HG03558 (cell line): Measurements from ENCODE around the gene SEMA4D.
A peak's percentile ranks its signal among the peaks of the same experiment; 100 is the strongest.

ENCODE experiments used
- ATAC-seq: cut with Tn5 transposase; IDR thresholded peaks from one replicate; pipeline ENCODE4 v1.9.1; 2021; ENCODE audit warnings: moderate number of reproducible peaks; ENCODE audit not compliant: unreplicated experiment; ENCODE audit errors: extremely low read depth

The SEMA4D gene

DNA sequence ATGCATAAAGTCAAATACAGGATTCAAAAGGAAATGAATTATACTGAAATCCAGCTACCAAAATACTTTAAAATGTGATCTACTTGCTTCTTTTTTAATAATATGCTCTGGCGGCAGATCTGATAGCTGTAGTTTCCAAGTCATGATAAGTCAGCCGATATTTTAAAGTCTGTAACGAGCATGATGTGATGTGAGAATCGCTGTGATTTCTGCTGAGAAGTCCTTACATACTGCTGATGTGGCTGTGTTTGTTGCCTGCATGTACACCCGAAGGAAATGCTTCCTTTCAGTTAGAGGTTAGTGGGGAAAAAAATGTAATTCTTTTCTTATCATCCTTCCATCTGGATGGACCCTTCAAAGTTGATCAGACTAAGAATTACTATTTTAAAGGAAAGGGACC, 4.8 kb upstream of the SEMA4D start:
- no peak for ATAC-seq

DNA sequence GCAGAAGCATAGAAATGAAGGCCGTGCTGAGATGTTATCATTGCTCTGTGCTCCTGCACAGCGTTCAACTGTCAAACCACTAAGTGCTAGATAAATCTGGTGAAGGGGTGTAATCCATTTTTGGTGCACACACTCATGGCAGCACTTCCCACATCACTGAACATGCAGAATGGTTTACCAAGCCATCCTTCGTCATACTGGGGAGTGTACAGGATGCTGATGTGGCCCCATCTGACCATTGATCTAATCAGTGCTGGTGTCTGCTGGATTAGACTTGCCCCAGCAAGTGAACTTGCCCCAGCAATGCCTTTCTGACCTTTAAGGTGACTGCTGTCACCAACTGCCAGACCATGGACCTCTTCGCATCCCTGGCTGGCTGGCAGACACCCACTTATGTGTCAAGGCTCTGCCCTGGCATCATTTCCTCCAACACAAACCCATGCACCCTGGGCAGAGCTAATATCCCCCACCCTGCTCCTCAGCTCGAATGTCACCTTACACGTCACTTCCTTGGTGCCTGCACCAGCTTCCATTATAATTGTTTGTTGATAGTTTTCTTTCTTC, 4.2 kb upstream of the SEMA4D start:
- no peak for ATAC-seq

DNA sequence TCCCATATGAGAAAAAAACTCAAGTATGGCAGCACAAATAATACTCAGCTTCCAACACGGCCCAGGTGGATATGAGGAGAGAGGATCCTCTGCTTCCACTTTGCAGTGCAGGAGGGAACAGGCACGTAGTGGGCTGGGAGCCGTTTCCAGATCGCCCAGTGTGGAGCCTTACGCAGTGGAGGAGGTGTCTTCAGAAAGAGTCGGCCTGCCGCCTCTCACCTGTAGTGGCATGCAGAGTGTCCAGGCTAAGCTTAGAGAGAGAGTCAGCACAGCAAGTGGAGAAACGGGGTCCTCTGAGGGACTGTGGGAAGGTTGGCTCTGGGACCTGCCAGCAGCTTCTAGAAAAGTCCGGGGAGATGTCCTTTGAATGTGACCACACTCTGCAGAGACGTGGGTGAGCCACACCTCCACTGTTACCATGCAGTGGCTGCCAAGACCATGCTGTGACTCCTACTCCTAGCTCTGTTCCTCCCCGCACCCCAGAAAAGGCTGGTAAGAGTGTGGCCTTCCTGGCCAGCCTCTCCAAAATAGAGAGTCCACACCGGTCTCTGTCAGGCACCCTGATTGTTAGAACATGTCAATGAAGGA, 3.5 kb upstream of the SEMA4D start:
- ATAC-seq = no peak

GRCh38 chr9:89500008-89500407, 2.1 kb upstream of the SEMA4D start:
- ATAC-seq = no peak

- ATAC-seq = peak; percentile 49
Observed at GRCh38 chr9:89498852-89499480, 1.1 kb upstream of the SEMA4D start.

- ATAC-seq = no peak
Observed at GRCh38 chr9:89497257-89497963, 503 bp downstream of the SEMA4D start.

DNA sequence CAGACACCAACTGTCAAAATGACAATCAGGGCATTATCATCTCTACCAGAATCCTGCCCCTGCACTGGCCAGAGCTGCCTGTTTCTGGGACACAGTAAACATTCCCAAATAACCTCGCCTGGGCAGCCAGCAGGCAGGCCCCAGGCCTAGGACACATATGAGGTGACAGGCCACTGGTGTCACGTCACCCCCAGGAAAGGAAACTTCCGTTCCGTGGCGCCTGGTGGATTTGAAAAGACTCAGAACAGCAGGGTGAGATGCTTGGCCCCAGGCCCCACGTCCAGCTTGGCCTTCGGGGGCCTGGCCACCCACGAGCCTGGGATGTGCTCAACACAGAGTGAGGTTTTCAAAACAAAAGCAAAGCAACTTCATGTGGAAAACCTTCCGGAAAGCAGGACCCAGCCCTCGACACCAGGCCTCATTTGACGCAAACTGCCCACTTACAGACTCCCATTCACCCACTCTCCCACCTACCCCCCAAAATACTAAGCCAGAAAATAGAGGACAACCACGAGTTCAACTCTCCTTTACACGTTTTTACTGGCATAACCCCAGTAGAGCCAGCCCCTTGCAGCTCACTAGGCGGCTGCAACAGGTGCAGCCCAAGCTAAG, 1.2 kb downstream of the SEMA4D start:
- no peak for ATAC-seq

DNA sequence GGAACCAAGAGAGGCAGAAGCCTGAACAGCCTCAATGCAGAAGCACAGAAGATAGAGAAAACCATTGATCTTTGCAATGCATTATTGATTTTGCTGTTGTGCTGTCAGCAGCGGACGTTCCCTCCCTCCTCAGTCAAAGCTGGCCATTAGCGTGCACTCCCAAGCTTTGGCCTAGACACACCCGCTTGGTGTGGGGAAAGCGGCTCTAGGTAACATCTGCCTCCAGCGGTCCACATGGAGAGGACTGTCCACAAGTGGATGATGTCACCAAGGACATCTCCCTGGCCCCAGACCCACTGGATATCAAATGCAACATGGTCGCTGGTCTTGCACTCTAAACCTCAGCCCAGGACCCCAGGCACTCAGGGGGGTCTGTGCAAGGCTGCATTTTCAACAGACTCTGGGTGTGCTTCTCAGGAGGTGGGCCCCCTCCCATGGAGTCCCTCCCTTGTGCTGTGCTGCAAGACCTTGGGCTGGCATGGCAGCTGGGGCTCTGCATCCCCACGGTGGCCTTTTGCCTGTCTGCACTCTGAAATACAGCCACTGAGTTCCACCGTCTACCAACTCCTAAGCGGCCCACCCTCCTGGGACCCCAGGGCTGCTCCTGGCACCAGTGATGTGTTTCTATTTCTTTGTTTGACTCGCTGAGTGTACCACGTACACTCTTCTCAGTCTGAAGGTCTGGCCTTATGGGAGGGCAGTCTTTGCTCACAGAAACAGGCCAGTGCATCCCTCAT, 1.9 kb downstream of the SEMA4D start:
- no peak for ATAC-seq

GRCh38 chr9:89494199-89494598, 3.7 kb downstream of the SEMA4D start:
- no peak for ATAC-seq

DNA sequence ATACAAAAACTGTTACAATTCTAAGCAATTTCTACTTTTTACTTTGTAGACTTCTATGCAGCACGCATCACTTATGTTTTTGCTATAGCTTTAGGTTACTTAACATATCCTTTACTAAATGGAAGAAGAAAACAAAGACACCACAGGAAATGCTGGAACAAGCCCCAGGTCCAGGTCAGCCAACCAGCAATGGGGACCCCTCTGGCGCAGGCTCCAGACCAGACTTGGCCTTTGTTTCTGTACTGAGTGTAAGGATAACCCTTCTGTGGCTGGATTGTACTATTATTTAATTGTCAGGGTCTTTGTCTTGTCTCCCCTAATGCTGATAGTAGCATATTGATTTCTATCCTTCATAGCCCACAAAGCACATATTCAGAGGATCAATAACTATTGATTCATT, 4.2 kb downstream of the SEMA4D start:
- ATAC-seq = no peak

- ATAC-seq = no peak
Observed at GRCh38 chr9:89493181-89493580, 4.7 kb downstream of the SEMA4D start.

GRCh38 chr9:89492586-89492985, 5.3 kb downstream of the SEMA4D start:
- no peak for ATAC-seq

DNA sequence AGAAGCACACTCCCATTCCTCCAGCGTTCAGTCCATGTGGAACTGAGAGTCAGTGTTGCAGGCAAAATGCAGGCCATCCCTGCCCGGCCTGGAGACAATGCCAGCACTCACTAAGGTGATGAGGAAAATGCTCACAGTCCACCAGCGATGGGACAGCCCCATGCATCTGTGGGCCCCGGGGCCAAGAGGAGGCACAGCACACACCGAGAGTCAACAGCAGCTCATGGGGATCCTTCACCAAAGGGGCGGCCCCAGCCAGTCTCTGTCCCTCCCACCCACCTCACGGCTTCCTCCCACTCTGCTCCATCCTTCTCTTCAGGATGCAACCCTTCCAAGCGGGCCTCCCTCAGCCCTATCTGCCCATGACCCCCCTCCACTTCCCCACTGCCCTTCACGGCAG, 6.2 kb downstream of the SEMA4D start:
- no peak for ATAC-seq

- no peak for ATAC-seq
Observed at GRCh38 chr9:89489548-89490530, 8.1 kb downstream of the SEMA4D start.

DNA sequence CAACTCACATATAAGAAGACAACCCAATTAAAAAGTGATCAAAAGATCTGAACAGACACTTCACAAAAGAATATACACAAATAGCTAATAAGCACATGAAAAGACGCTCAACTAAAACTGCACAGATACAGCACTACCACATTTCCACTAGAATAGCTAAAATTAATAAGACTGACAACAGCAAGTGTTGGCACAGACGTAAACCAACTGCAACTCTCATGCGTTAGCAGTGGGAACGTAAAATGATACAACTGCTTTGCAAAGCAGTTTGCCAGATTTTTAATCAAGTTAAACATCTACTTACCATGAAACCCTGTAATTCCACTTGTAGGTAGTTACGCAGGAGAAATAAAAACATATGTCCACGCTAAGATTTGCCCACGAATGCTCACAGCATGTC, 9.0 kb downstream of the SEMA4D start:
- no peak for ATAC-seq

DNA sequence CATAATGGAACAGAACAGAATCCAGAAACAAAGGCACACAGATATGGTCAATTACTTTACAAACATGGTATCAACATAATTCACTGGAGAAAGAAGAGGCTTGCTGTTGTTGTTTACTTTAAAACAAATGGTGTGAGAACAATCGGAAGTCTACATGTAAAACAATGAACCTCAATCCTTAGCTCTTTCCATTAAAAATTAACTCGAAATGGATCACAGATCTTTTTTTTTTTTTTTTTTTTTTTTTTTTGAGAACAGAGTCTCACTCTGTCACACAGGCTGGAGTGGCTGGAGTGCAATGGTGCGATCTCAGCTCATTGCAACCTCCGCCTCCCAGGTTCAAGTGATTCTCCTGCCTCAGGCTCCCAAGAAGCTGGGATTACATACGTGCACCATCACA, 9.8 kb downstream of the SEMA4D start:
- no peak for ATAC-seq

DNA sequence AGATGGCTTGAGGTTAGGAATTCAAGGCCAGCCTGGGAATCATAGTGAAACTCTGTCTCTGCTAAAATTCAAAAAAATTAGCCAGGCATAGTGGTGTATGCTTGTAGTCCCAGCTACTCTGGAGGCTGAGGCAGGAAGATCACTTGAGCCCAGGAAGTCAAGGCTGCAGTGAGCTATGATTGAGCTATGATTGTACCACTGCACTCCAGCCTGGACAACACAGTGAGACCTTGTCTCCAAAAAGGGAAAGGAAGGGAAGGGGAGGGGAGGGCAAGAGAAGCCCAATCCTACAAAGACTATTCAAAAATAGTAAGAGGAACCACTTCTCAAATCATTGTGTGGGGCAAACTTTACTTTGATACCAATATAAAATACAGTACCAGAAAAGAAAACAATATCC, 11.2 kb downstream of the SEMA4D start:
- ATAC-seq = no peak

GRCh38 chr9:89484475-89485404, 13.2 kb downstream of the SEMA4D start:
- ATAC-seq = no peak
